Adrenal gland (tissue), 12 donors: ENCODE measurements around the gene RNF222. TPM values are rescaled to one million over a fixed set of nuclear protein-coding genes. Genes with fewer than 3 reads are reported as not detected.

Experiments
- DNase-seq, 7 donors: peaks; one replicate each; pipeline ENCODE4 v3.0.0-alpha.2; 2019 to 2020
- H3K27ac ChIP-seq, 5 donors: fragments of 200-600 bp; sonication (generic) in 4 of 5; 1 replicate in 3 of 5; 2 replicates in 2 of 5; pipeline versions ENCODE4 v1.5.1 to v1.8.0; 2016 to 2020; ENCODE audit warnings: mild to moderate bottlenecking in 1 of 5
- H3K27me3 ChIP-seq: fragments of 200-600 bp; 2 replicates; pipeline ENCODE4 v1.8.0; 2021
- H3K36me3 ChIP-seq, 2 donors: fragments of 200-600 bp; replicated peaks in 1 of 2; 1 replicate in 1 of 2; 2 replicates in 1 of 2; pipeline versions ENCODE4 v1.5.1 to v1.8.0; 2018 to 2022
- H3K4me1 ChIP-seq, 2 donors: fragments of 200-600 bp; replicated peaks in 1 of 2; 1 replicate in 1 of 2; 2 replicates in 1 of 2; pipeline versions ENCODE4 v1.5.1 to v1.8.0; 2018 to 2021
- H3K4me3 ChIP-seq, 4 donors: fragments of 200-600 bp; sonication (generic) in 3 of 4; one replicate each; pipeline ENCODE4 v1.5.1; 2016 to 2018
- H3K9me3 ChIP-seq, 3 donors: fragments of 200-600 bp; sonication (generic) in 1 of 3; replicated peaks in 1 of 3; 1 replicate in 2 of 3; 2 replicates in 1 of 3; pipeline versions ENCODE4 v1.5.1 to v1.8.0; 2016 to 2021
- POLR2A ChIP-seq, 2 donors: fragments of 450-650 bp; IDR thresholded peaks; one replicate each; pipeline ENCODE4 v1.6.1; 2017; ENCODE audit warnings: antibody characterized with exemption in 2 of 2, mild to moderate bottlenecking in 2 of 2, moderate library complexity in 1 of 2
- WGBS, 4 donors: extraction: QIAGEN DNeasy Blood & Tissue Kit in 2 of 4; methylation state at CpG; one replicate each; pipeline versions ENCODE4 v1.1.5 to v1.1.7; 2013 to 2017; 5-methylcytosine and 5-hydroxymethylcytosine counted together
- intact Hi-C, 2 donors: fragments of 100-400 bp; cut with DNase I; formaldehyde crosslinking; loops; one replicate each; pipeline versions ENCODE4 v1.14.1 to v1.15.0; 2022 to 2023
- polyA plus RNA-seq, 3 donors: library from polyadenylated mRNA; stranded (reverse); fragments of 200-250 nt in 2 of 3; fragments of 350-450 nt in 1 of 3; fragmentation: Illumina TruSeq in 1 of 3; extraction: RNeasy Lipid Tissue Mini Kit (QIAGEN cat#74804) in 1 of 3; gene quantifications; one replicate each; pipeline ENCODE4 v1.2.3, GENCODE V29; 2013 to 2014
- total RNA-seq, 9 donors: library from RNA; depleted of rRNA in 4 of 9; stranded (reverse); fragments of >200 nt in 4 of 9; fragments of 120-200 nt in 1 of 9; fragmentation: NEBNext Ultra II Directional in 1 of 9; extraction: Animal tissue kit (Norgen Biotek cat#: 25700) in 1 of 9; gene quantifications; one replicate each; pipeline versions ENCODE4 v1.1.0 to v1.2.4, GENCODE V29; 2013 to 2023
- TF ChIP-seq, protein P1 (sequence below), 6 experiments: fragments of 450-650 bp in 4 of 6; fragments of 200-600 bp in 2 of 6; sonication (generic) in 1 of 6; IDR thresholded peaks; 1 replicate in 5 of 6; 2 replicates in 1 of 6; pipeline versions ENCODE4 v1.5.1 to v1.8.0; 2016 to 2021; ENCODE audit warnings: antibody characterized with exemption in 6 of 6, mild to moderate bottlenecking in 2 of 6, moderate library complexity in 1 of 6
- donor health status: healthy with polysubstance abuse.
- donor health status: Bipolar disorder and iron deficiency.
- donor health status: DM: yes; HTN: yes; CAD: no.
- donor health status: DM: no; HTN: no; CAD: no.
- donor health status: DM: no; HTN: no; CAD: no.
- donor health status: DM: yes; HTN: yes; CAD: no.

The RNF222 gene
- total and polyA plus RNA-seq, 12 donors, result not detected

- intact Hi-C loops, result no loop called here
- Histone ChIP-seq H3K36me3 (no peaks in the 10 kb centered on the region), H3K27me3 (no peaks in the 10 kb centered on the region), H3K9me3 (no peaks in the 10 kb centered on the region), H3K27ac (no peak overlapping the region), H3K4me1 (no peaks in the 10 kb centered on the region), H3K4me3 (no peak overlapping the region)
- TF ChIP-seq, protein P1, sequence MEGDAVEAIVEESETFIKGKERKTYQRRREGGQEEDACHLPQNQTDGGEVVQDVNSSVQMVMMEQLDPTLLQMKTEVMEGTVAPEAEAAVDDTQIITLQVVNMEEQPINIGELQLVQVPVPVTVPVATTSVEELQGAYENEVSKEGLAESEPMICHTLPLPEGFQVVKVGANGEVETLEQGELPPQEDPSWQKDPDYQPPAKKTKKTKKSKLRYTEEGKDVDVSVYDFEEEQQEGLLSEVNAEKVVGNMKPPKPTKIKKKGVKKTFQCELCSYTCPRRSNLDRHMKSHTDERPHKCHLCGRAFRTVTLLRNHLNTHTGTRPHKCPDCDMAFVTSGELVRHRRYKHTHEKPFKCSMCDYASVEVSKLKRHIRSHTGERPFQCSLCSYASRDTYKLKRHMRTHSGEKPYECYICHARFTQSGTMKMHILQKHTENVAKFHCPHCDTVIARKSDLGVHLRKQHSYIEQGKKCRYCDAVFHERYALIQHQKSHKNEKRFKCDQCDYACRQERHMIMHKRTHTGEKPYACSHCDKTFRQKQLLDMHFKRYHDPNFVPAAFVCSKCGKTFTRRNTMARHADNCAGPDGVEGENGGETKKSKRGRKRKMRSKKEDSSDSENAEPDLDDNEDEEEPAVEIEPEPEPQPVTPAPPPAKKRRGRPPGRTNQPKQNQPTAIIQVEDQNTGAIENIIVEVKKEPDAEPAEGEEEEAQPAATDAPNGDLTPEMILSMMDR (IDR thresholded peaks at IDR 0.05), result no peak
- no peak for TF ChIP-seq POLR2A (IDR thresholded peaks at IDR 0.05)
- DNase-seq, result no peak
- WGBS, 4 donors, result 63 to 74% (median 72%) methylated on average over 5 of the region's 5 CpGs
These were observed 51.5 kb downstream of the RNF222 start for GRCh38 chr17:8345951-8346665.

- H3K4me3 ChIP-seq, result no peak overlapping the region
- intact Hi-C loops, result no loop called here
- TF ChIP-seq POLR2A (IDR thresholded peaks at IDR 0.05), result no peak
- TF ChIP-seq, protein P1 (IDR thresholded peaks at IDR 0.05), result no peak
- WGBS, 4 donors, result 59 to 70% (median 65%) methylated on average over 6 of the region's 6 CpGs
- no peaks in the 10 kb centered on the region for H3K4me1 ChIP-seq
- no peaks in the 10 kb centered on the region for H3K27me3 ChIP-seq
- no peak overlapping the region for H3K27ac ChIP-seq
- no peaks in the 10 kb centered on the region for H3K36me3 ChIP-seq
- no peak for DNase-seq
- H3K9me3 ChIP-seq, result no peaks in the 10 kb centered on the region
These were observed 52.5 kb downstream of the RNF222 start for GRCh38 chr17:8345052-8345690.

GRCh38 chr17:8341456-8341855, 56.2 kb downstream of the RNF222 start:
- no peak overlapping the region for H3K4me3 ChIP-seq
- no peaks in the 10 kb centered on the region for H3K36me3 ChIP-seq
- intact Hi-C loops, result no loop called here
- DNase-seq, result no peak
- 65 to 76% (median 71%) methylated on average over 4 of the region's 4 CpGs for WGBS, 4 donors
- no peaks in the 10 kb centered on the region for H3K27me3 ChIP-seq
- peaks cover 0 to 11% of the 10 kb centered on the region in 2 donors for H3K4me1 ChIP-seq
- no peak overlapping the region for H3K27ac ChIP-seq
- no peaks in the 10 kb centered on the region for H3K9me3 ChIP-seq
- TF ChIP-seq POLR2A (IDR thresholded peaks at IDR 0.05), result no peak
- TF ChIP-seq, protein P1 (IDR thresholded peaks at IDR 0.05), result no peak

Other genes starting within 250 kb of the RNF222 start
- 100 to 1,000 TPM in 5 of 9 donors, 10 to 100 TPM in 3, 1 to 10 TPM in 1; 9.9 to 295 (median 108) TPM for gene PER1, start 245.4 kb downstream of the RNF222 start, total RNA-seq
- gene PER1, start 245.4 kb downstream of the RNF222 start, polyA plus RNA-seq, result 100 to 1,000 TPM in 2 of 3 donors, 10 to 100 TPM in 1; 12.4 to 360 (median 161) TPM
- gene VAMP2, start 234.9 kb downstream of the RNF222 start, total RNA-seq, result 100 to 1,000 TPM in 2 of 9 donors, 10 to 100 TPM in 7; 18.8 to 139 (median 39.1) TPM
- 100 to 1,000 TPM in 1 of 3 donors, 10 to 100 TPM in 2; 65.8 to 206 (median 81.2) TPM for gene VAMP2, start 234.9 kb downstream of the RNF222 start, polyA plus RNA-seq
- gene TMEM107, start 221.4 kb downstream of the RNF222 start, total RNA-seq, result 10 to 100 TPM in 8 of 9 donors, 1 to 10 TPM in 1; 6.2 to 33.6 (median 20.8) TPM
- 10 to 100 TPM in 2 of 3 donors, 1 to 10 TPM in 1; 8.3 to 14.0 (median 11.9) TPM for gene TMEM107, start 221.4 kb downstream of the RNF222 start, polyA plus RNA-seq
- gene BORCS6, start 207.6 kb downstream of the RNF222 start, total RNA-seq, result 10 to 100 TPM; 10.5 to 29.7 (median 14.7) TPM
- 1 to 10 TPM; 3.3 to 5.3 (median 5.0) TPM for gene BORCS6, start 207.6 kb downstream of the RNF222 start, polyA plus RNA-seq
- 10 to 100 TPM in 1 of 9 donors, 1 to 10 TPM in 8; 1.6 to 14.3 (median 2.2) TPM for gene AURKB, start 187.3 kb downstream of the RNF222 start, total RNA-seq
- gene AURKB, start 187.3 kb downstream of the RNF222 start, polyA plus RNA-seq, result 1 to 10 TPM; 2.0 to 2.2 (median 2.2) TPM
- gene CTC1, start 149.8 kb downstream of the RNF222 start, total RNA-seq, result 10 to 100 TPM in 8 of 9 donors, 1 to 10 TPM in 1; 4.1 to 46.2 (median 21.9) TPM
- gene CTC1, start 149.8 kb downstream of the RNF222 start, polyA plus RNA-seq, result 10 to 100 TPM; 17.6 to 48.6 (median 18.7) TPM
- gene PFAS, start 148.5 kb downstream of the RNF222 start, total RNA-seq, result 10 to 100 TPM in 8 of 9 donors, 1 to 10 TPM in 1; 9.7 to 53.6 (median 23.8) TPM
- gene PFAS, start 148.5 kb downstream of the RNF222 start, polyA plus RNA-seq, result 10 to 100 TPM; 15.6 to 28.6 (median 18.0) TPM
- gene RANGRF, start 109.2 kb downstream of the RNF222 start, total RNA-seq, result 10 to 100 TPM; 18.8 to 30.2 (median 25.1) TPM
- gene RANGRF, start 109.2 kb downstream of the RNF222 start, polyA plus RNA-seq, result 10 to 100 TPM; 24.5 to 46.9 (median 41.4) TPM
- 10 to 100 TPM in 1 of 9 donors, 1 to 10 TPM in 8; 1.6 to 12.6 (median 3.4) TPM for gene SLC25A35, start 102.4 kb downstream of the RNF222 start, total RNA-seq
- gene SLC25A35, start 102.4 kb downstream of the RNF222 start, polyA plus RNA-seq, result 10 to 100 TPM in 2 of 3 donors, 1 to 10 TPM in 1; 7.4 to 22.8 (median 12.2) TPM
- 10 to 100 TPM in 4 of 9 donors, 1 to 10 TPM in 5; 1.8 to 14.4 (median 8.5) TPM for gene ARHGEF15, start 87.6 kb downstream of the RNF222 start, total RNA-seq
- 10 to 100 TPM in 2 of 3 donors, 1 to 10 TPM in 1; 4.8 to 68.0 (median 15.9) TPM for gene ARHGEF15, start 87.6 kb downstream of the RNF222 start, polyA plus RNA-seq
- not detected for gene ODF4, start 58.0 kb downstream of the RNF222 start, total RNA-seq
- not detected for gene ODF4, start 58.0 kb downstream of the RNF222 start, polyA plus RNA-seq
- gene RPL26, start 14.6 kb downstream of the RNF222 start, total RNA-seq, result 1,000 to 10,000 TPM; 1,250 to 3,973 (median 2,001) TPM
- 1,000 to 10,000 TPM; 1,826 to 2,993 (median 1,941) TPM for gene RPL26, start 14.6 kb downstream of the RNF222 start, polyA plus RNA-seq
- gene NDEL1, start 38.1 kb upstream of the RNF222 start, total RNA-seq, result 100 to 1,000 TPM in 1 of 9 donors, 10 to 100 TPM in 8; 21.9 to 265 (median 47.4) TPM
- 100 to 1,000 TPM in 1 of 3 donors, 10 to 100 TPM in 2; 27.0 to 108 (median 29.4) TPM for gene NDEL1, start 38.1 kb upstream of the RNF222 start, polyA plus RNA-seq
- 100 to 1,000 TPM in 1 of 9 donors, 10 to 100 TPM in 8; 31.9 to 101 (median 47.6) TPM for gene MYH10, start 232.9 kb upstream of the RNF222 start, total RNA-seq
- gene MYH10, start 232.9 kb upstream of the RNF222 start, polyA plus RNA-seq, result 10 to 100 TPM in 2 of 3 donors, 1 to 10 TPM in 1; 9.8 to 31.4 (median 16.4) TPM